Measurements from ENCODE around the gene TWF2.
A peak's percentile ranks its signal among the peaks of the same experiment; 100 is the strongest.

Gene TWF2

GRCh38 chr3:52259035-52259434, 20.1 kb upstream of the TWF2 start:
- DNase-seq (ENCODE audit: low spot score) (no peak), FAIRE-seq (no peak)

GRCh38 chr3:52257911-52258310, 19.0 kb upstream of the TWF2 start:
- FAIRE-seq (no peak), DNase-seq (ENCODE audit: low spot score) (no peak)

- FAIRE-seq = no peak
- no peak for DNase-seq (ENCODE audit: low spot score)
These were observed 17.7 kb upstream of the TWF2 start for GRCh38 chr3:52256622-52257021.

GRCh38 chr3:52256159-52256558, 17.2 kb upstream of the TWF2 start:
- FAIRE-seq = no peak
- DNase-seq (ENCODE audit: low spot score) = no peak

GRCh38 chr3:52254608-52255007, 15.7 kb upstream of the TWF2 start:
- DNase-seq (ENCODE audit: low spot score) = no peak
- FAIRE-seq = no peak

- no peak for DNase-seq (ENCODE audit: low spot score)
- FAIRE-seq = no peak
These were observed 14.7 kb upstream of the TWF2 start for GRCh38 chr3:52253314-52254304.

- no peak for FAIRE-seq
- no peak for DNase-seq (ENCODE audit: low spot score)
These were observed 11.2 kb upstream of the TWF2 start for GRCh38 chr3:52250122-52250521.

- no peak for DNase-seq (ENCODE audit: low spot score)
- no peak for FAIRE-seq
These were observed 10.7 kb upstream of the TWF2 start for GRCh38 chr3:52249683-52250082.

- FAIRE-seq = no peak
- DNase-seq (ENCODE audit: low spot score) = no peak
These were observed 10.0 kb upstream of the TWF2 start for GRCh38 chr3:52248816-52249547.

GRCh38 chr3:52248165-52248541, 9.2 kb upstream of the TWF2 start:
- FAIRE-seq = no peak
- DNase-seq (ENCODE audit: low spot score) = no peak

- DNase-seq (ENCODE audit: low spot score) (no peak), FAIRE-seq (no peak)
These were observed 8.6 kb upstream of the TWF2 start for GRCh38 chr3:52247409-52248164.

- DNase-seq (ENCODE audit: low spot score) = no peak
- no peak for FAIRE-seq
These were observed 7.9 kb upstream of the TWF2 start for GRCh38 chr3:52246728-52247408.

- no peak for DNase-seq (ENCODE audit: low spot score)
- no peak for FAIRE-seq
These were observed 7.3 kb upstream of the TWF2 start for GRCh38 chr3:52246264-52246620.

GRCh38 chr3:52245322-52246263, 6.6 kb upstream of the TWF2 start, which contains the start of gene PPM1M:
PPM1M (plus strand) TSS chr3:52245759; CDS start chr3:52245825, 66 bp downstream.
- peak; percentile 77 for DNase-seq (ENCODE audit: low spot score)
- no peak for FAIRE-seq

- peak; percentile 36 for DNase-seq (ENCODE audit: low spot score)
- FAIRE-seq = no peak
These were observed 5.1 kb upstream of the TWF2 start for GRCh38 chr3:52243791-52244628.

GRCh38 chr3:52242039-52242438, 3.1 kb upstream of the TWF2 start:
- FAIRE-seq (no peak), DNase-seq (ENCODE audit: low spot score) (no peak)

GRCh38 chr3:52240886-52241370, 2.0 kb upstream of the TWF2 start:
- FAIRE-seq (no peak), DNase-seq (ENCODE audit: low spot score) (no peak)

GRCh38 chr3:52240059-52240885, 1.3 kb upstream of the TWF2 start:
- peak; percentile 5 for FAIRE-seq
- peak; percentile 67 for DNase-seq (ENCODE audit: low spot score)
